Measurements from ENCODE around the gene ZNF516.

The ZNF516 gene

GRCh38 chr18:76454418-76454817 is 40.6 kb downstream of the ZNF516 start:
- no peak overlapping the region for H3K27ac ChIP-seq
- no peak for TF ChIP-seq CTCF (conservative IDR thresholded peaks at IDR 0.05)

- no peak overlapping the region for H3K27ac ChIP-seq
- TF ChIP-seq CTCF (conservative IDR thresholded peaks at IDR 0.05), result no peak
These were observed 41.1 kb downstream of the ZNF516 start for GRCh38 chr18:76453932-76454331.

GRCh38 chr18:76453057-76453561 is 41.9 kb downstream of the ZNF516 start:
- TF ChIP-seq CTCF (conservative IDR thresholded peaks at IDR 0.05), result no peak
- H3K27ac ChIP-seq, result no peak overlapping the region

GRCh38 chr18:76452357-76452756 is 42.7 kb downstream of the ZNF516 start:
- no peak overlapping the region for H3K27ac ChIP-seq
- no peak for TF ChIP-seq CTCF (conservative IDR thresholded peaks at IDR 0.05)

GRCh38 chr18:76451396-76452331 is 43.4 kb downstream of the ZNF516 start:
- no peak for TF ChIP-seq CTCF (conservative IDR thresholded peaks at IDR 0.05)
- peak overlapping the region; percentile 38; the same call in 1 of the 2 replicates for H3K27ac ChIP-seq

- H3K27ac ChIP-seq, result peak overlapping the region; percentile 38; the same call in 1 of the 2 replicates
- no peak for TF ChIP-seq CTCF (conservative IDR thresholded peaks at IDR 0.05)
These were observed 44.3 kb downstream of the ZNF516 start for GRCh38 chr18:76450452-76451395.

- no peak for TF ChIP-seq CTCF (conservative IDR thresholded peaks at IDR 0.05)
- no peak overlapping the region for H3K27ac ChIP-seq
These were observed 46.0 kb downstream of the ZNF516 start for GRCh38 chr18:76449111-76449453.
